HCT116 (cell line): Measurements from ENCODE around the gene KHDRBS1. TPM values are rescaled to one million over a fixed set of nuclear protein-coding genes. Genes with fewer than 3 reads are reported as not detected.

Source experiments
- ATAC-seq: fragments of 200-7000 bp; cut with Tn5 transposase; 2 replicates; pipeline ENCODE4 v1.9.1; 2020; ENCODE audit warnings: mild to moderate bottlenecking, moderate library complexity
- BruUV-seq: library from RNA; stranded (reverse); fragments of 400-500 nt; replicated peaks from 2 replicates; lab custom pipeline; 2021; lab: Mats Ljungman, UMichigan
- CTCF ChIA-PET: fragments of 300-600 bp; sonication (Branson Sonifier 250); formaldehyde crosslinking; loops from one replicate; lab custom pipeline; 2021; ENCODE audit warnings: antibody characterized with exemption; lab: Charles Lee
- POLR2A ChIA-PET: fragments of 300-600, 350-600 bp; sonication (Branson Sonifier 250); formaldehyde crosslinking; loops from one replicate; lab custom pipeline; 2021; ENCODE audit warnings: antibody characterized with exemption; lab: Charles Lee
- RAD21 ChIA-PET, 2 experiments: fragments of 300-600 bp; sonication (Branson Sonifier 250); formaldehyde crosslinking; loops; one replicate each; lab custom pipeline; 2023; ENCODE audit warnings: low total read pairs in 2 of 2; ENCODE audit not compliant: uncharacterized antibody in 2 of 2, unreplicated experiment in 2 of 2, low non-redundant PET in 1 of 2; lab: Charles Lee
- DNase-seq: peaks from one replicate; pipeline ENCODE4 v3.0.0-alpha.2; 2010; ENCODE audit warnings: low read depth, low spot score
- H2AFZ ChIP-seq: fragments of 200-600 bp; shearing (Covaris generic), sonication (generic); 2 replicates; pipeline ENCODE4 v1.6.1; 2017; ENCODE audit warnings: low read depth, mixed run types, mixed read lengths, antibody characterized with exemption, low read length; ENCODE audit not compliant: poor library complexity, severe bottlenecking
- H3K27ac ChIP-seq: 2 replicates; pipeline ENCODE4 v1.5.1; 2012; ENCODE audit warnings: low read depth, low read length
- H3K27me3 ChIP-seq: fragments of 200-600 bp; sonication (generic); 2 replicates; pipeline ENCODE4 v1.6.1; 2016; ENCODE audit warnings: mixed run types, low read length, mixed read lengths; ENCODE audit not compliant: insufficient read depth
- H3K36me3 ChIP-seq, 2 experiments: fragments of 200-500 bp in 1 of 2; fragments of 200-600 bp in 1 of 2; sonication (Bioruptor generic) in 1 of 2; sonication (generic) in 1 of 2; 2 replicates each; pipeline versions ENCODE4 v1.5.1 to v1.6.1; 2014 to 2016; ENCODE audit warnings: low read length in 2 of 2, inconsistent platforms in 1 of 2, mixed read lengths in 1 of 2, mixed run types in 1 of 2; ENCODE audit not compliant: insufficient read depth in 2 of 2, control insufficient read depth in 1 of 2
- H3K4me1 ChIP-seq, 2 experiments: fragments of 200-600 bp in 1 of 2; sonication (generic) in 1 of 2; 2 replicates each; pipeline versions ENCODE4 v1.5.1 to v1.6.1; 2012 to 2017; ENCODE audit warnings: low read length in 2 of 2, inconsistent platforms in 1 of 2, mild to moderate bottlenecking in 1 of 2, mixed read lengths in 1 of 2, mixed run types in 1 of 2, moderate library complexity in 1 of 2; ENCODE audit not compliant: insufficient read depth in 2 of 2, control insufficient read depth in 1 of 2
- H3K4me2 ChIP-seq: fragments of 200-600 bp; sonication (generic); 2 replicates; pipeline ENCODE4 v1.6.1; 2017; ENCODE audit warnings: mixed run types, low read length, mixed read lengths
- H3K4me3 ChIP-seq, 2 experiments: fragments of 200-600 bp in 1 of 2; sonication (generic) in 1 of 2; replicated peaks in 1 of 2; 2 replicates each; pipeline ENCODE4 v1.5.1; 2011 to 2016; ENCODE audit warnings: low read length in 2 of 2, control low read depth in 1 of 2, low read depth in 1 of 2, mild to moderate bottlenecking in 1 of 2, mixed read lengths in 1 of 2, mixed run types in 1 of 2
- H3K79me2 ChIP-seq: fragments of 200-600 bp; sonication (generic); 2 replicates; pipeline ENCODE4 v1.6.1; 2017; ENCODE audit warnings: mild to moderate bottlenecking, mixed run types, low read length, moderate library complexity, mixed read lengths; ENCODE audit not compliant: insufficient read depth
- H3K9ac ChIP-seq: fragments of 200-600 bp; sonication (generic); 2 replicates; pipeline ENCODE4 v1.6.1; 2016; ENCODE audit warnings: low read length, mixed read lengths
- H3K9me2 ChIP-seq: fragments of 200-600 bp; sonication (generic), shearing (Covaris generic); 2 replicates; pipeline ENCODE4 v1.6.1; 2017; ENCODE audit warnings: mixed run types, mild to moderate bottlenecking, moderate library complexity; ENCODE audit not compliant: insufficient read depth
- H3K9me3 ChIP-seq, 2 experiments: fragments of 200-500 bp in 1 of 2; fragments of 200-600 bp in 1 of 2; sonication (Bioruptor generic) in 1 of 2; sonication (generic) in 1 of 2; 2 replicates each; pipeline ENCODE4 v1.6.1; 2014 to 2017; ENCODE audit warnings: low read length in 2 of 2, mixed read lengths in 2 of 2, inconsistent platforms in 1 of 2, low read depth in 1 of 2, mild to moderate bottlenecking in 1 of 2, mixed run types in 1 of 2, moderate library complexity in 1 of 2; ENCODE audit not compliant: control insufficient read depth in 1 of 2, insufficient read depth in 1 of 2
- H4K20me1 ChIP-seq: fragments of 200-600 bp; sonication (generic), shearing (Covaris generic); 2 replicates; pipeline ENCODE4 v1.6.1; 2017; ENCODE audit warnings: mixed run types, mild to moderate bottlenecking, moderate library complexity; ENCODE audit not compliant: insufficient read depth
- ATF3 ChIP-seq: IDR thresholded peaks from 2 replicates; pipeline ENCODE4 v1.6.1; 2012
- CTCF ChIP-seq, 3 experiments: fragments of 200-600 bp in 1 of 3; sonication (generic) in 1 of 3; IDR thresholded peaks in 2 of 3; conservative IDR thresholded peaks in 1 of 3; 2 replicates each; pipeline ENCODE4 v1.5.1; 2012 to 2017; ENCODE audit warnings: low read depth in 2 of 3, low read length in 2 of 3, antibody characterized with exemption in 1 of 3, borderline replicate concordance in 1 of 3, control low read depth in 1 of 3, mild to moderate bottlenecking in 1 of 3, mixed read lengths in 1 of 3, mixed run types in 1 of 3, moderate library complexity in 1 of 3; ENCODE audit not compliant: insufficient read depth in 1 of 3
- EGR1 ChIP-seq: IDR thresholded peaks from 2 replicates; pipeline ENCODE4 v1.6.1; 2012; ENCODE audit warnings: low read depth
- EZH2 ChIP-seq: fragments of 200-600 bp; sonication (generic); IDR thresholded peaks from 2 replicates; pipeline ENCODE4 v1.6.1; 2017; ENCODE audit warnings: antibody characterized with exemption, mixed run types
- FOSL1 ChIP-seq: IDR thresholded peaks from 2 replicates; pipeline ENCODE4 v1.6.1; 2012; ENCODE audit warnings: low read depth
- JUND ChIP-seq: IDR thresholded peaks from 2 replicates; pipeline ENCODE4 v1.6.1; 2012
- POLR2AphosphoS5 ChIP-seq: IDR thresholded peaks from 2 replicates; pipeline ENCODE4 v1.6.1; 2011; ENCODE audit warnings: mild to moderate bottlenecking, low read depth, low read length, moderate library complexity
- RAD21 ChIP-seq: IDR thresholded peaks from 2 replicates; pipeline ENCODE4 v1.6.1; 2012; ENCODE audit warnings: low read depth, mild to moderate bottlenecking
- SIN3A ChIP-seq: IDR thresholded peaks from 2 replicates; pipeline ENCODE4 v1.6.1; 2012; ENCODE audit warnings: low read depth
- SP1 ChIP-seq: IDR thresholded peaks from 2 replicates; pipeline ENCODE4 v1.6.1; 2012; ENCODE audit warnings: low read depth
- YY1 ChIP-seq: IDR thresholded peaks from 2 replicates; pipeline ENCODE4 v1.6.1; 2011; ENCODE audit warnings: low read length, low read depth, moderate library complexity, mild to moderate bottlenecking; ENCODE audit not compliant: insufficient replicate concordance; ENCODE audit errors: extremely low read depth
- ZBTB33 ChIP-seq: IDR thresholded peaks from 2 replicates; pipeline ENCODE4 v1.6.1; 2011; ENCODE audit warnings: mild to moderate bottlenecking, low read length, moderate library complexity; ENCODE audit not compliant: insufficient replicate concordance; ENCODE audit errors: extremely low read depth
- ZFX ChIP-seq: fragments of 450-650 bp; IDR thresholded peaks from 2 replicates; pipeline ENCODE4 v1.6.1; 2017
- intact Hi-C: fragments of 100-400 bp; cut with micrococcal nuclease; formaldehyde crosslinking; loops from 2 replicates; pipeline ENCODE4 v1.10.0; 2022
- total RNA-seq: library from RNA; stranded (reverse); gene quantifications from one replicate; pipeline ENCODE4 v1.2.1, GENCODE V29; 2021; ENCODE audit not compliant: unreplicated experiment

KHDRBS1 gene
- total RNA-seq, 1 experiment from 2014 or later, result 215 TPM

- BruUV-seq, result no TSS peak
- H4K20me1 ChIP-seq, result no peaks in the 10 kb centered on the region
- intact Hi-C loops, result no loop called here
- ChIA-PET POLR2A (no interaction called here), CTCF (no interaction called here)
- H3K4me1 ChIP-seq, result peaks cover 0 to 3% of the 10 kb centered on the region in 2 experiments; a peak in 2 of 4 replicates
- H3K79me2 ChIP-seq, result no peaks in the 10 kb centered on the region
- H3K4me2 ChIP-seq, result no peak overlapping the region
- TF ChIP-seq EGR1 (no peak), POLR2AphosphoS5 (no peak), CTCF (IDR thresholded peaks at IDR 0.05 in 2 of 3, conservative IDR thresholded peaks at IDR 0.05 in 1 of 3; ENCODE audit: borderline replicate concordance in 1 of 3, insufficient read depth in 1 of 3, low read depth in 2 of 3, low read length in 2 of 3) (no peak), JUND (no peak), SP1 (no peak), FOSL1 (no peak)
- TF ChIP-seq, all 23 proteins: peak for 0
- Histone ChIP-seq H3K9ac (no peak overlapping the region), H2AFZ (no peak overlapping the region), H3K27ac (no peak overlapping the region), H3K36me3 (no peaks in the 10 kb centered on the region), H3K4me3 (no peak overlapping the region), H3K27me3 (no peaks in the 10 kb centered on the region), H3K9me2 (no peaks in the 10 kb centered on the region), H3K9me3 (no peaks in the 10 kb centered on the region)
- RAD21 ChIA-PET, result no interaction called here
- ATAC-seq, result no peak
- DNase-seq, result no peak
These were observed 26.5 kb upstream of the KHDRBS1 start for GRCh38 chr1:31987135-31987619.

- ATAC-seq (no peak), DNase-seq (no peak)
- H4K20me1 ChIP-seq, result no peaks in the 10 kb centered on the region
- ChIA-PET POLR2A (no interaction called here), CTCF (no interaction called here), RAD21 (no interaction called here)
- no peak overlapping the region for H3K4me3 ChIP-seq
- no peak overlapping the region for H3K27ac ChIP-seq
- H3K9me2 ChIP-seq, result no peaks in the 10 kb centered on the region
- no peak overlapping the region for H3K9ac ChIP-seq
- no peaks in the 10 kb centered on the region for H3K9me3 ChIP-seq
- H3K79me2 ChIP-seq, result no peaks in the 10 kb centered on the region
- no peak overlapping the region for H3K4me2 ChIP-seq
- H3K4me1 ChIP-seq, result peaks cover 0 to 6% of the 10 kb centered on the region in 2 experiments; a peak in 2 of 4 replicates
- no peaks in the 10 kb centered on the region for H3K36me3 ChIP-seq
- no peaks in the 10 kb centered on the region for H3K27me3 ChIP-seq
- intact Hi-C loops, result no loop called here
- H2AFZ ChIP-seq, result no peak overlapping the region
- BruUV-seq, result no TSS peak
- TF ChIP-seq FOSL1, result no peak
- TF ChIP-seq CTCF (IDR thresholded peaks at IDR 0.05 in 2 of 3, conservative IDR thresholded peaks at IDR 0.05 in 1 of 3; ENCODE audit: borderline replicate concordance in 1 of 3, insufficient read depth in 1 of 3, low read depth in 2 of 3, low read length in 2 of 3), result no peak
- TF ChIP-seq SIN3A, result no peak
- TF ChIP-seq RAD21, result no peak
- TF ChIP-seq ZFX, result no peak
- TF ChIP-seq YY1, result no peak
- no peak for TF ChIP-seq ZBTB33
- no peak for TF ChIP-seq EGR1
- TF ChIP-seq POLR2AphosphoS5, result no peak
- TF ChIP-seq EZH2, result no peak
- TF ChIP-seq JUND, result no peak
- no peak for TF ChIP-seq ATF3
These were observed 23.7 kb upstream of the KHDRBS1 start for GRCh38 chr1:31989964-31990363.
